ENCODE data around the gene SMARCAD1. TPM values are rescaled to one million over a fixed set of nuclear protein-coding genes. Genes with fewer than 3 reads are reported as not detected.

SMARCAD1 gene
- total and polyA plus RNA-seq, 9 of the 15 experiments (the other 6 are each of a cell fraction or from before 2014, with no cell fraction given) = 11.2 to 52.2 (median 34.6) TPM

DNA sequence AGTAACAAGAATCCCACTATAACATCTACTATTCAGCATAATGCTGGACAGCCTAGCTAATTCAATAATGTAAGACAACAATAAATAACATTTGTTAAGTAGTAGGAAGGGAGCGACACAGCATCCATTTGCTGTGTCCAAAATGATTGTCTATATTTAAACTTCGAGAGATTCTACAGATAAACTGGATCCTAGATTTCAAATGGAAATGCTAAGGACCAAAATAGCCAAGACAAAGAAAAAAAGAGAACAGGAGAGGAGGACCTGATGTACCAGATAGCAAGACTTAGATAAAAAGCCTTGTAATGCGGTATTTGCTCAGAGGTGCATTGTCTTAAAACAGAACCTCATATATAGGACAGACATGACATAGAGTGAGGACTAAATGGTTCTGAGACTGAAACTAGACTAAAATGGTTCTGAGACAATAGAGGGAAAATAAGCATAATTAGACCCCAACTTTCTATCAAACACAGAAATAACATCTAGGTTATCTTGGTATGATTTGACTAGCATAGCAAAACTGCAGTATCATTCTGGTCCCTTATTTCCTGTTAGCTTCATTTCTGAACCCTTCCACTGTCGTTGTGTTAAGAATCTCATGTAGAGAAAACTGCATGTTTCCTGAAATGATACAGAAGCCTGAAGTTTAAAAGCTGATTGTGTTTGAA lies 131.2 kb downstream of the SMARCAD1 start (continued):
- TF ChIP-seq RUNX1 (IDR thresholded peaks at IDR 0.05; ENCODE audit: low read depth) (no peak), ELF4 (CRISPR knock-in tag; IDR thresholded peaks at IDR 0.05) (no peak), C11orf30 (IDR thresholded peaks at IDR 0.05; ENCODE audit: low read depth) (peak; percentile 61; the same call in 1 of the 2 replicates), HIVEP1 (CRISPR knock-in tag; IDR thresholded peaks at IDR 0.05) (no peak), ZNF217 (CRISPR knock-in tag; IDR thresholded peaks at IDR 0.05) (no peak), MAFK (IDR thresholded peaks at IDR 0.05; ENCODE audit: low read length) (0 out of 2 replicates have a peak, but pooled peaks have one; percentile 23), NFE2 (IDR thresholded peaks at IDR 0.05; ENCODE audit: low read depth) (peak; percentile 80), RBM17 (IDR thresholded peaks at IDR 0.05; ENCODE audit: borderline replicate concordance, low read depth, low read length) (no peak), ZNF354B (CRISPR knock-in tag; IDR thresholded peaks at IDR 0.05) (no peak), ZNF121 (CRISPR knock-in tag; conservative IDR thresholded peaks at IDR 0.05) (no peak), TRIM28 (IDR thresholded peaks at IDR 0.05) (no peak), ZNF431 (CRISPR knock-in tag; IDR thresholded peaks at IDR 0.05) (no peak)
- TF ChIP-seq, protein P1, sequence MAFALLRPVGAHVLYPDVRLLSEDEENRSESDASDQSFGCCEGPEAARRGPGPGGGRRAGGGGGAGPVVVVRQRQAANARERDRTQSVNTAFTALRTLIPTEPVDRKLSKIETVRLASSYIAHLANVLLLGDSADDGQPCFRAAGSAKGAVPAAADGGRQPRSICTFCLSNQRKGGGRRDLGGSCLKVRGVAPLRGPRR (CRISPR knock-in tag; IDR thresholded peaks at IDR 0.05) = no peak
- TF ChIP-seq, protein P2, sequence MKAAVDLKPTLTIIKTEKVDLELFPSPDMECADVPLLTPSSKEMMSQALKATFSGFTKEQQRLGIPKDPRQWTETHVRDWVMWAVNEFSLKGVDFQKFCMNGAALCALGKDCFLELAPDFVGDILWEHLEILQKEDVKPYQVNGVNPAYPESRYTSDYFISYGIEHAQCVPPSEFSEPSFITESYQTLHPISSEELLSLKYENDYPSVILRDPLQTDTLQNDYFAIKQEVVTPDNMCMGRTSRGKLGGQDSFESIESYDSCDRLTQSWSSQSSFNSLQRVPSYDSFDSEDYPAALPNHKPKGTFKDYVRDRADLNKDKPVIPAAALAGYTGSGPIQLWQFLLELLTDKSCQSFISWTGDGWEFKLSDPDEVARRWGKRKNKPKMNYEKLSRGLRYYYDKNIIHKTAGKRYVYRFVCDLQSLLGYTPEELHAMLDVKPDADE (conservative IDR thresholded peaks at IDR 0.05; ENCODE audit: control insufficient read depth, low read depth, low read length) = no peak
- TF ChIP-seq, protein P3, sequence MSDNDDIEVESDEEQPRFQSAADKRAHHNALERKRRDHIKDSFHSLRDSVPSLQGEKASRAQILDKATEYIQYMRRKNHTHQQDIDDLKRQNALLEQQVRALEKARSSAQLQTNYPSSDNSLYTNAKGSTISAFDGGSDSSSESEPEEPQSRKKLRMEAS (CRISPR knock-in tag; IDR thresholded peaks at IDR 0.05) = no peak

All from K562 (cell line).